ENCODE measurements around the gene DR1.

Gene DR1

DNA sequence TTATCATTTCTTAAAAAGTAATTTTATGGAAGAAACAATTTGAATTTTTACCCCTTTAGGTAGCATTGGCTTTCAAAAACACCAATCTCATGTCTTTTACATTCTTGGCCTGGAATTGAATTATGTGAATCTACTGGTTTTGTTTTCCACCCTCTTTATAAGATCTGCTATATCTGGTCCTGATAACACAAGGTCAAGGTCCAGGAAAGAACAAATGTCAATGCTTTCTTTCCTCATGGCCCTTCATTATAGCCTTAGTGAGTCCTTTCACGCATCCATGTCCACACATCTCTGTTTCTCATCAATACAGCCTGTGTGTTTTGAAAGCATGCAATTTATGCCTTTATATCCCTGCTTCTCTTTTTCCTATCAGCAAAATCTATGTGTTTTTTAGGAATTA is 24.0 kb upstream of the DR1 start:
- H3K79me2 ChIP-seq = no peaks in the 10 kb centered on the region
- no peak overlapping the region for H2AFZ ChIP-seq
- no peaks in the 10 kb centered on the region for H3K27me3 ChIP-seq (ENCODE audit: control insufficient read depth, insufficient read depth, low read length)
- no peak overlapping the region for H3K4me2 ChIP-seq (ENCODE audit: low read length)
- TF ChIP-seq, protein P1, sequence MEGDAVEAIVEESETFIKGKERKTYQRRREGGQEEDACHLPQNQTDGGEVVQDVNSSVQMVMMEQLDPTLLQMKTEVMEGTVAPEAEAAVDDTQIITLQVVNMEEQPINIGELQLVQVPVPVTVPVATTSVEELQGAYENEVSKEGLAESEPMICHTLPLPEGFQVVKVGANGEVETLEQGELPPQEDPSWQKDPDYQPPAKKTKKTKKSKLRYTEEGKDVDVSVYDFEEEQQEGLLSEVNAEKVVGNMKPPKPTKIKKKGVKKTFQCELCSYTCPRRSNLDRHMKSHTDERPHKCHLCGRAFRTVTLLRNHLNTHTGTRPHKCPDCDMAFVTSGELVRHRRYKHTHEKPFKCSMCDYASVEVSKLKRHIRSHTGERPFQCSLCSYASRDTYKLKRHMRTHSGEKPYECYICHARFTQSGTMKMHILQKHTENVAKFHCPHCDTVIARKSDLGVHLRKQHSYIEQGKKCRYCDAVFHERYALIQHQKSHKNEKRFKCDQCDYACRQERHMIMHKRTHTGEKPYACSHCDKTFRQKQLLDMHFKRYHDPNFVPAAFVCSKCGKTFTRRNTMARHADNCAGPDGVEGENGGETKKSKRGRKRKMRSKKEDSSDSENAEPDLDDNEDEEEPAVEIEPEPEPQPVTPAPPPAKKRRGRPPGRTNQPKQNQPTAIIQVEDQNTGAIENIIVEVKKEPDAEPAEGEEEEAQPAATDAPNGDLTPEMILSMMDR (IDR thresholded peaks at IDR 0.05) = no peak
- no peaks in the 10 kb centered on the region for H3K9me3 ChIP-seq (ENCODE audit: control insufficient read depth, low read length)
- H3K4me3 ChIP-seq (ENCODE audit: low read depth, low read length) = no peak overlapping the region
- H3K27ac ChIP-seq = no peak overlapping the region
- H3K4me1 ChIP-seq = no peaks in the 10 kb centered on the region
- H3K9ac ChIP-seq = no peak overlapping the region
- no peaks in the 10 kb centered on the region for H3K36me3 ChIP-seq (ENCODE audit: control insufficient read depth, insufficient read depth, low read length)

DNA sequence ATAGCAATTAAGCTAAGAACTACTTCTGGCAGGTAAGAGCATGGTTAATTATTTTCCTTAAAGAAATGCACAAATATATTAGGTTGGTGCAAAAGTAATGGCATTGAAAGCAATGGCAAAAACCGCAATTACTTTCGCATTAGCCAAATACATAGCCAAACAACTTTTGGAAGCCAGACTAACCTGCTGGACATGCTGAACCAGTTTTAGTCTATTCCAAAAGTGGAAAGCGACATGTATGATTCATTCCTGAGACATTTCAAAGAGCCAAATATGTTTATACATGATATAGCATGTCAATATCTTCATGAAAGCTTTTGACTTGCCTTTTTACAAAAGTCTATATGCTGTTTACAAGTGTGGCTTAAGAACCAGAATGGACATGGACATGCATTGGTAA is 23.4 kb upstream of the DR1 start:
- TF ChIP-seq, protein P1 (IDR thresholded peaks at IDR 0.05) = no peak
- no peak overlapping the region for H3K4me2 ChIP-seq (ENCODE audit: low read length)
- no peaks in the 10 kb centered on the region for H3K4me1 ChIP-seq
- H3K9ac ChIP-seq = no peak overlapping the region
- no peak overlapping the region for H3K4me3 ChIP-seq (ENCODE audit: low read depth, low read length)
- H2AFZ ChIP-seq = no peak overlapping the region
- H3K36me3 ChIP-seq (ENCODE audit: control insufficient read depth, insufficient read depth, low read length) = no peaks in the 10 kb centered on the region
- no peaks in the 10 kb centered on the region for H3K9me3 ChIP-seq (ENCODE audit: control insufficient read depth, low read length)
- H3K27ac ChIP-seq = no peak overlapping the region
- H3K79me2 ChIP-seq = no peaks in the 10 kb centered on the region
- no peaks in the 10 kb centered on the region for H3K27me3 ChIP-seq (ENCODE audit: control insufficient read depth, insufficient read depth, low read length)

DNA sequence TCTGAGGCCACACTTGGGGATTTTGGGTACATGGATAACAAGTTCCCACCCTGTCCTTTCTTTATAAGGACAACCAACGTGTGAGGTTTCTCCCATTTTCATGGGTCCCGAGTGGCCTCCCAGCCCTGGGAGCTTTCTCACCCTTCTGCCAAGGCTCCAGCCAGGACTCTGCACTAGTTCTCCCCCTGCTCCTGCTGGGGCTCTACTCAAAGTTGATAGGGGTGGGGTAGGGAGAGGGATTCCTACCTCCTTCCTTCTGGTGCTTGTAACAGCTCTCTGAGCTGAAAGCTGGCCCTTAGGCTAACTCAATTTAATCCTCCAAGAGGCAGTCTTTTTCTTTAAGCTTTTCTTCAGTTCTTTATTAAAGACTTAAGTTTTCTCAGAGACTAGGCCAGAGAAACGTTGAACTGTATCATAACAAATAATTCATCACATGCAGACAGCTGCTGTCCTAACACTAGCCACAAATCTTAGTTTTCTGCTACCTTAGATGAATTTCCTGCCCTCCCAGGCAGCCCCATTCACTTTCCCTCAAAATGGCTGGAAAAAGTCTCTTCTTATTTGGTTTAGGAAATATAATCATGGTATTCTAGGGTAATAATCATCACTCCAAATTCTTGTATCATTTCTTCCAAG is 22.4 kb upstream of the DR1 start:
- H3K27me3 ChIP-seq (ENCODE audit: control insufficient read depth, insufficient read depth, low read length) = no peaks in the 10 kb centered on the region
- H3K36me3 ChIP-seq (ENCODE audit: control insufficient read depth, insufficient read depth, low read length) = no peaks in the 10 kb centered on the region
- TF ChIP-seq, protein P1 (IDR thresholded peaks at IDR 0.05) = no peak
- H2AFZ ChIP-seq = no peak overlapping the region
- no peak overlapping the region for H3K27ac ChIP-seq
- no peak overlapping the region for H3K4me2 ChIP-seq (ENCODE audit: low read length)
- H3K4me3 ChIP-seq (ENCODE audit: low read depth, low read length) = no peak overlapping the region
- H3K9ac ChIP-seq = no peak overlapping the region
- no peaks in the 10 kb centered on the region for H3K9me3 ChIP-seq (ENCODE audit: control insufficient read depth, low read length)
- no peaks in the 10 kb centered on the region for H3K79me2 ChIP-seq
- H3K4me1 ChIP-seq = no peaks in the 10 kb centered on the region

DNA sequence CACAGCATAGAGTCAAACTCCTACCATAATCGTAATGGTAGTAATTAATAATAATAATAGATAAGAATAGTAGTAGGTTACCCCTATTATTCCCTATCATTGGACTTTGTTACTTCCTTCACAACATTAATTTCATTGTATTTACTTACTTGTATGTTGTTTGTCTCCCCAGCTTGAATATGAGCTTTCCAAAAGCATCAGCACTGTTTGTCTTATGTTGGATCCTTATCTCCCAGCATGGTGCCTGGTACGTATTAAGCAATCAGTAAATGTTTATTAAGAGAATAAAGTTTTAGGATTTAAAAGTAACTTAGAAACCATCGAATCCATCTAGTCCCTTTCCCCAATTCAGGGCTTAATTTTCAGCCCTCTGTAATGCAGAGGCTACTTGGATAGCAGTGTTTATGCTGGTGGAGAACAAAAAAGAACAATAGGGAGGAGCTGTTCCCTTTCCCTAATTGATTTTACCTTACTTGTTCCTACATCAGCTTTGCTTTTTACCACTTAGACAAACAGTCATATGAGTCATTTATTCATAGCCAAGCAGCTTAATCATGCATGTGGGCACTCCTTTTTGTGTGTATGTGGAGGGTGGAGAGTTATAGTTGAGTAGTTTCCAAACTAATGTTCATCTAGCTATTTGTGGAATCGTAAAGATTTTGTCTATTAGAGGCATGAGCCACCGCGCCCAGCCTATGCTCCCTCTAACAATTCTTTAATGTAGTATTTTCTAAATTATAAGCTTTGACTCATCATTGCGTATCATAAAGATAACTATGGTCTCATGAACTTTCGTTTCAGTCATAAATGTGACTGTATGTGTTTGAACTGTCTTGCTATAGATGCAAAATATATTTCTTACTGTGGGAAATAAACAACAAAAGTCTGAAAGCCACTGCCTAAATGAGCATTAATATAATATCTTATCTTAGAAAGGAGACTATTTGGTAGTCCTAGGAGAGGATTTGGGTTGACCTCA is 20.9 kb upstream of the DR1 start:
- Histone ChIP-seq H2AFZ (no peak overlapping the region), H3K9ac (no peak overlapping the region), H3K27ac (no peak overlapping the region), H3K9me3 (ENCODE audit: control insufficient read depth, low read length) (no peaks in the 10 kb centered on the region), H3K4me2 (ENCODE audit: low read length) (no peak overlapping the region), H3K36me3 (ENCODE audit: control insufficient read depth, insufficient read depth, low read length) (no peaks in the 10 kb centered on the region), H3K27me3 (ENCODE audit: control insufficient read depth, insufficient read depth, low read length) (no peaks in the 10 kb centered on the region), H3K4me3 (ENCODE audit: low read depth, low read length) (no peak overlapping the region), H3K4me1 (no peaks in the 10 kb centered on the region), H3K79me2 (no peaks in the 10 kb centered on the region)
- TF ChIP-seq, protein P1 (IDR thresholded peaks at IDR 0.05) = no peak
